Activated naive CD4-positive, alpha-beta T cell treated with anti-CD3 and anti-CD28 coated beads, Interleukin-2, amount 50 U/mL, for 24 hours (primary cell): ENCODE measurements around the gene TMEM47.

Experiments
- H3K27ac Mint-ChIP-seq: one replicate; pipeline ENCODE4 v1.8.0; 2021; ENCODE audit warnings: mild to moderate bottlenecking, mixed read lengths
- H3K27me3 Mint-ChIP-seq: one replicate; pipeline ENCODE4 v1.8.0; 2021; ENCODE audit warnings: mixed read lengths
- H3K36me3 Mint-ChIP-seq: one replicate; pipeline ENCODE4 v1.8.0; 2021; ENCODE audit warnings: mixed read lengths
- H3K4me1 Mint-ChIP-seq: one replicate; pipeline ENCODE4 v1.8.0; 2021; ENCODE audit warnings: mixed read lengths
- H3K4me3 Mint-ChIP-seq: one replicate; pipeline ENCODE4 v1.8.0; 2021; ENCODE audit warnings: mild to moderate bottlenecking, mixed read lengths
- H3K9me3 Mint-ChIP-seq: one replicate; pipeline ENCODE4 v1.8.0; 2021; ENCODE audit warnings: mixed read lengths

The TMEM47 gene

GRCh38 chrX:34624416-34624815 lies 32.7 kb downstream of the TMEM47 start:
- H3K27ac Mint-ChIP-seq: no peak overlapping the region
- H3K9me3 Mint-ChIP-seq: no peaks in the 10 kb centered on the region
- H3K4me1 Mint-ChIP-seq: no peaks in the 10 kb centered on the region
- H3K27me3 Mint-ChIP-seq: no peaks in the 10 kb centered on the region
- H3K4me3 Mint-ChIP-seq: no peak overlapping the region
- no peaks in the 10 kb centered on the region for H3K36me3 Mint-ChIP-seq

GRCh38 chrX:34619920-34620319 lies 37.2 kb downstream of the TMEM47 start:
- Mint-ChIP-seq H3K4me3 (no peak overlapping the region), H3K36me3 (no peaks in the 10 kb centered on the region), H3K9me3 (no peaks in the 10 kb centered on the region), H3K27me3 (no peaks in the 10 kb centered on the region), H3K27ac (no peak overlapping the region), H3K4me1 (no peaks in the 10 kb centered on the region)

- H3K4me1 Mint-ChIP-seq: no peaks in the 10 kb centered on the region
- no peak overlapping the region for H3K4me3 Mint-ChIP-seq
- H3K36me3 Mint-ChIP-seq: no peaks in the 10 kb centered on the region
- no peak overlapping the region for H3K27ac Mint-ChIP-seq
- no peaks in the 10 kb centered on the region for H3K27me3 Mint-ChIP-seq
- H3K9me3 Mint-ChIP-seq: no peaks in the 10 kb centered on the region
Measured at GRCh38 chrX:34612036-34612435, 45.0 kb downstream of the TMEM47 start.

- H3K36me3 Mint-ChIP-seq: no peaks in the 10 kb centered on the region
- H3K9me3 Mint-ChIP-seq: no peaks in the 10 kb centered on the region
- H3K4me1 Mint-ChIP-seq: no peaks in the 10 kb centered on the region
- no peak overlapping the region for H3K4me3 Mint-ChIP-seq
- H3K27me3 Mint-ChIP-seq: no peaks in the 10 kb centered on the region
- H3K27ac Mint-ChIP-seq: no peak overlapping the region
Measured at GRCh38 chrX:34598362-34598761, 58.7 kb downstream of the TMEM47 start.

- H3K4me3 Mint-ChIP-seq: no peak overlapping the region
- H3K36me3 Mint-ChIP-seq: no peaks in the 10 kb centered on the region
- H3K9me3 Mint-ChIP-seq: no peaks in the 10 kb centered on the region
- no peaks in the 10 kb centered on the region for H3K27me3 Mint-ChIP-seq
- H3K27ac Mint-ChIP-seq: no peak overlapping the region
- H3K4me1 Mint-ChIP-seq: no peaks in the 10 kb centered on the region
Measured at GRCh38 chrX:34586936-34587335, 70.1 kb downstream of the TMEM47 start.

GRCh38 chrX:34586346-34586911 lies 70.7 kb downstream of the TMEM47 start:
- Mint-ChIP-seq H3K36me3 (no peaks in the 10 kb centered on the region), H3K27ac (no peak overlapping the region), H3K4me3 (no peak overlapping the region), H3K4me1 (no peaks in the 10 kb centered on the region), H3K27me3 (no peaks in the 10 kb centered on the region), H3K9me3 (no peaks in the 10 kb centered on the region)

GRCh38 chrX:34585561-34585960 lies 71.5 kb downstream of the TMEM47 start:
- Mint-ChIP-seq H3K4me3 (no peak overlapping the region), H3K36me3 (no peaks in the 10 kb centered on the region), H3K4me1 (no peaks in the 10 kb centered on the region), H3K27me3 (no peaks in the 10 kb centered on the region), H3K9me3 (no peaks in the 10 kb centered on the region), H3K27ac (no peak overlapping the region)

- no peaks in the 10 kb centered on the region for H3K27me3 Mint-ChIP-seq
- H3K36me3 Mint-ChIP-seq: no peaks in the 10 kb centered on the region
Measured at GRCh38 chrX:34584781-34585180, 72.3 kb downstream of the TMEM47 start.

GRCh38 chrX:34580069-34580468 lies 77.0 kb downstream of the TMEM47 start:
- no peaks in the 10 kb centered on the region for H3K27me3 Mint-ChIP-seq
- H3K4me3 Mint-ChIP-seq: no peak overlapping the region
- H3K36me3 Mint-ChIP-seq: no peaks in the 10 kb centered on the region
- H3K27ac Mint-ChIP-seq: no peak overlapping the region
- H3K4me1 Mint-ChIP-seq: no peaks in the 10 kb centered on the region
- no peaks in the 10 kb centered on the region for H3K9me3 Mint-ChIP-seq

More at GRCh38 chrX:34584781-34585180, 72.3 kb downstream of the TMEM47 start:
- H3K4me1 Mint-ChIP-seq: no peaks in the 10 kb centered on the region
- no peak overlapping the region for H3K4me3 Mint-ChIP-seq
- H3K9me3 Mint-ChIP-seq: no peaks in the 10 kb centered on the region
- H3K27ac Mint-ChIP-seq: no peak overlapping the region

GRCh38 chrX:34578237-34578636 lies 78.8 kb downstream of the TMEM47 start:
- H3K36me3 Mint-ChIP-seq: no peaks in the 10 kb centered on the region
- no peaks in the 10 kb centered on the region for H3K4me1 Mint-ChIP-seq
- no peak overlapping the region for H3K27ac Mint-ChIP-seq
- H3K9me3 Mint-ChIP-seq: no peaks in the 10 kb centered on the region
- H3K4me3 Mint-ChIP-seq: no peak overlapping the region
- no peaks in the 10 kb centered on the region for H3K27me3 Mint-ChIP-seq
